ENCODE data around the gene IVL.

The IVL gene

DNA sequence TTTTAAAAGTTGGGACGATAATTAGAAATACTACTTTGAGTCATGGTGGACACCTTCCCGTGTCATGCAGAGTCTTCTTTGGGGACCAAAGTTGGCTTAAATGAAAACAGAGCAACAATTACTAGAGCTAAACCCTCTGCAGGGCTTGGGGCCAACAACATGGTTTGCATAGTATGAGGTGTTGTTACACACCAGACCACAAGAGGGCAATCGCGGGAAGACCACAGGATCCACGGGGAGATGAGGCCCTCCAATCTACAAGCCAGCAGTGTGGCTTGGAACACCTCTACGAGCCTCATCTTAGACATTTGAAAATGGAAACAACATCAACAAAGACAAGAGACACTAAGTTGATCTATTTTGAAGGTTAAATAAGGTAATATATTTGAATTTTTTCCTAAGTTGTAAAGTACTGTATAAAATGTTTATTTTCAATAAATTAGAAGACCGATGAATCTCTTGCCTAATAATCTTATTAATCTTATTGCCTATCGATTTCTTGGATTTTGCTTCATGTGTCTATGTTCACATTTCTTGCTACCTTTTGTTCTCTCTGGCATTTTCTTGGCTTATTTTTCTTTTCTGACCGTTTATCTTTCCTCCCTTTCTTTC, 38.4 kb upstream of the IVL start:
- peak; percentile 86 for TF ChIP-seq CTCF (conservative IDR thresholded peaks at IDR 0.05; ENCODE audit: low read depth)
- H3K27ac ChIP-seq = no peak overlapping the region
- DNase-seq (ENCODE audit: low spot score) = peak; percentile 78
- ChIA-PET CTCF (interaction anchor here (0.6 to 4.6 kb wide), 23 partner anchors 9 to 806 kb away, joined by 3 to 37 read pairs (median 3); no protein-coding TSS in a partner anchor), POLR2A (ENCODE audit: low non-redundant PET) (no interaction called here)

DNA sequence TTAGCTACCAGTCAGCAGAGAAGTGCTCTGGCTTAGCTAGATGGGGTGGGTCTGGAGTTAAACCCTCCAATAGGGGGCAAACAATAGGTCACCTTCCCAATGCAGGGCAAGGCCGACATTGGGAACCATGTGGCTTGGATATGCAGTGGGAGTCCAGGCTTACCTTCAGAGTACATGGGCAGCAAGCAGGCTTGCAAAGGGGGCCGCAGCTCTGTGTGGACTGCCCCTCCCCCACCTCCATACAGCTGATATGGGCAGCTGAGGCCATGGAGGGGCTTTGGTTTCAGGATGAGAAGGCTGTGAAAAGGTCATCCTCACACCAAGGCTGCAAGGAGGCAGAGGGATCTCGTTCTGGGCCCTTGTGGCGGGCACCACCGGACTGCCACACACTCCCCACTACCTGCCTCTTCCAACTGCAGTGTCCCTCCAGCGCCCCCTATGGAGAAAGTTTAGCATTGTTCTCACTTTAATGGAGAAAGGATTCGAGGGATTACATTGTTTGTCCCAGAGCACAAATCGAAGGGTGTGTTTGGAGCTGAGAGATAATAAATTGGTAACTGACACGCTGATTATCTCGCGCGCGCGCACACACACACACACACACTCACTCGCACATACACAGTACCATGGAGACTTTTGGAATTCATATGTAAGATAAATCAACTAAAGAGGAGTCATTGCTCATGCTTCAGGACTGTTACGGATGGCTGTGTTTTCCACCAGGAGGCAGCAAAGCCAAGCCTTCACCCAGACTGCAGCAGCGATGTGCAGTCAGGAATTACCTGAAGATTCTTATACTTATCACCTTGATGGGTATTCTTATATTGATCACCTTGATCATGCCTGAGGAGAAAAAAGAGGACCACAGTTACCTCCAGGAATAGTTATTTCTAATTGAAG, 37.3 kb upstream of the IVL start:
- DNase-seq (ENCODE audit: low spot score) = peak; percentile 64
- ChIA-PET CTCF (interaction anchor here (0.5 to 4.6 kb wide), 25 partner anchors 12 to 807 kb away, joined by 3 to 37 read pairs (median 3); no protein-coding TSS in a partner anchor), POLR2A (ENCODE audit: low non-redundant PET) (no interaction called here)
- peak; percentile 66 for TF ChIP-seq CTCF (conservative IDR thresholded peaks at IDR 0.05; ENCODE audit: low read depth)
- no peak overlapping the region for H3K27ac ChIP-seq

GRCh38 chr1:152871731-152872126, 36.6 kb upstream of the IVL start:
- ChIA-PET CTCF (interaction anchor here (0.6 to 4.6 kb wide), 11 partner anchors 15 to 378 kb away, joined by 3 to 37 read pairs (median 4); no protein-coding TSS in a partner anchor), POLR2A (ENCODE audit: low non-redundant PET) (no interaction called here)

GRCh38 chr1:152873495-152873894, 34.9 kb upstream of the IVL start:
- no peak for DNase-seq (ENCODE audit: low spot score)
- no peak for TF ChIP-seq CTCF (conservative IDR thresholded peaks at IDR 0.05; ENCODE audit: low read depth)
- H3K27ac ChIP-seq = no peak overlapping the region
- POLR2A ChIA-PET (ENCODE audit: low non-redundant PET) = no interaction called here
- CTCF ChIA-PET = interaction anchor here (1.5 kb wide), 1 partner anchor 319 kb away, joined by 7 read pairs; no protein-coding TSS in a partner anchor

More at GRCh38 chr1:152871731-152872126, 36.6 kb upstream of the IVL start:
- H3K27ac ChIP-seq = no peak overlapping the region
- no peak for TF ChIP-seq CTCF (conservative IDR thresholded peaks at IDR 0.05; ENCODE audit: low read depth)
- DNase-seq (ENCODE audit: low spot score) = no peak

GRCh38 chr1:152876827-152877226, 31.5 kb upstream of the IVL start:
- CTCF ChIA-PET = interaction anchor here (1.4 kb wide), 1 partner anchor 59 kb away, joined by 3 read pairs; no protein-coding TSS in a partner anchor
- no peak overlapping the region for H3K27ac ChIP-seq
- POLR2A ChIA-PET (ENCODE audit: low non-redundant PET) = no interaction called here
- no peak for TF ChIP-seq CTCF (conservative IDR thresholded peaks at IDR 0.05; ENCODE audit: low read depth)
- no peak for DNase-seq (ENCODE audit: low spot score)

DNA sequence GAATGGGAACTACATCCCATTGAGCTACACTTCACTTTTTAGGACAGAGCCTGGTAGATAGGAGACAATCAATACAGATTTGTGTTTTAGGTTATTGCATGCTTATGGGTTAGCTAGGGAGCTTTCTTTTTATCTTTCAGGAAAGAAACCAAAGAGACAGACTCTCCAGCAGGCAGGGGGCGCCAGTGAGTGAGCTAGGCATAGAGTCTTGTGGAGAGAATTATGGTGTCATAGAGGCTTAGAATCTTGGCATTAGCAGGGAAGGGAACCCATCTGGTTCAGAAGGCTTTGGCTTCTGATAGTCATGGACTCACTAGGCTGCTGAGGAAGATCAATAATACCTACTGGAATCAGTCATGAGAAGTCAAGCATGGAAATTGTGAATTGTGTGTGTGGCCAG, 30.3 kb upstream of the IVL start, which contains the start of gene SMCP:
SMCP (plus strand) TSS at position 281 of the 400 bp plus-strand sequence. CDS start 6,101 bp downstream, outside the sequence.
- peak within 1 kb of the TSS; percentile 77 for H3K27ac ChIP-seq
- TF ChIP-seq CTCF (conservative IDR thresholded peaks at IDR 0.05; ENCODE audit: low read depth) = no peak
- POLR2A ChIA-PET (ENCODE audit: low non-redundant PET) = no interaction called here
- no peak for DNase-seq (ENCODE audit: low spot score)
- CTCF ChIA-PET = interaction anchor here (0.7 to 2.5 kb wide), 3 partner anchors 48 to 90 kb away, joined by 3 to 7 read pairs (median 3); no protein-coding TSS in a partner anchor
